ENCODE measurements around the gene SPPL2C.
"Not testable (repeated sequence)": the region's sequence is repeated elsewhere in the genome, so short reads cannot be mapped to it uniquely, and the experiment has no call there.

The SPPL2C gene

GRCh38 chr17:45851022-45851421 is 6.3 kb downstream of the SPPL2C start:
- FAIRE-seq = no peak

- FAIRE-seq = no peak
Measured at GRCh38 chr17:45851464-45851863, 6.8 kb downstream of the SPPL2C start.

GRCh38 chr17:45851873-45852272 is 7.2 kb downstream of the SPPL2C start:
- no peak for FAIRE-seq

GRCh38 chr17:45852535-45853297 is 8.0 kb downstream of the SPPL2C start:
- no peak for FAIRE-seq

GRCh38 chr17:45854209-45854608 is 9.5 kb downstream of the SPPL2C start:
- FAIRE-seq = no peak

GRCh38 chr17:45855691-45856336 is 11.1 kb downstream of the SPPL2C start:
- FAIRE-seq = no peak

- FAIRE-seq = no peak
Measured at GRCh38 chr17:45857977-45858708, 13.5 kb downstream of the SPPL2C start.

- no peak for FAIRE-seq
Measured at GRCh38 chr17:45861165-45861564, 16.5 kb downstream of the SPPL2C start.

- not testable (repeated sequence) for FAIRE-seq
Measured at GRCh38 chr17:45862127-45862526, 17.4 kb downstream of the SPPL2C start.

- FAIRE-seq = no peak
Measured at GRCh38 chr17:45863857-45864654, 19.4 kb downstream of the SPPL2C start.

GRCh38 chr17:45867171-45867570 is 22.5 kb downstream of the SPPL2C start:
- no peak for FAIRE-seq

GRCh38 chr17:45867702-45868101 is 23.0 kb downstream of the SPPL2C start:
- no peak for FAIRE-seq

GRCh38 chr17:45868276-45868675 is 23.6 kb downstream of the SPPL2C start:
- FAIRE-seq = no peak

- no peak for FAIRE-seq
Measured at GRCh38 chr17:45869676-45870341, 25.1 kb downstream of the SPPL2C start.

GRCh38 chr17:45870342-45870974 is 25.8 kb downstream of the SPPL2C start:
- FAIRE-seq = no peak

GRCh38 chr17:45871718-45872117 is 27.0 kb downstream of the SPPL2C start:
- no peak for FAIRE-seq

GRCh38 chr17:45873728-45874127 is 29.0 kb downstream of the SPPL2C start:
- FAIRE-seq = no peak

GRCh38 chr17:45874151-45874550 is 29.5 kb downstream of the SPPL2C start:
- no peak for FAIRE-seq

- no peak for FAIRE-seq
Measured at GRCh38 chr17:45876539-45876938, 31.9 kb downstream of the SPPL2C start.

- no peak for FAIRE-seq
Measured at GRCh38 chr17:45877467-45877866, 32.8 kb downstream of the SPPL2C start.

- FAIRE-seq = no peak
Measured at GRCh38 chr17:45883063-45883462, 38.4 kb downstream of the SPPL2C start.

GRCh38 chr17:45886852-45887251 is 42.2 kb downstream of the SPPL2C start:
- no peak for FAIRE-seq

Data from colon (tissue), 2 donors.